KMS-11 (cell line): ENCODE results near the gene STX1A.

Experiments used
- H2AFZ ChIP-seq: fragments of 200-600 bp; sonication (generic); 2 replicates; pipeline ENCODE4 v1.6.1; 2016; ENCODE audit warnings: antibody characterized with exemption, mixed run types, low read depth
- H3K27ac ChIP-seq: fragments of 200-600 bp; sonication (generic); 2 replicates; pipeline ENCODE4 v1.6.1; 2016; ENCODE audit warnings: mild to moderate bottlenecking, mixed run types
- H3K27me3 ChIP-seq: fragments of 200-600 bp; sonication (generic); 2 replicates; pipeline ENCODE4 v1.6.1; 2017; ENCODE audit warnings: mild to moderate bottlenecking, low read depth, mixed run types, moderate library complexity; ENCODE audit not compliant: insufficient read depth
- H3K36me3 ChIP-seq: fragments of 200-600 bp; sonication (generic); 2 replicates; pipeline ENCODE4 v1.6.1; 2017; ENCODE audit warnings: mild to moderate bottlenecking, mixed run types; ENCODE audit not compliant: insufficient read depth
- H3K4me1 ChIP-seq: fragments of 200-600 bp; sonication (generic); 2 replicates; pipeline ENCODE4 v1.6.1; 2016; ENCODE audit warnings: mild to moderate bottlenecking, low read depth, mixed run types; ENCODE audit not compliant: poor library complexity, severe bottlenecking
- H3K4me2 ChIP-seq: fragments of 200-600 bp; sonication (generic); 2 replicates; pipeline ENCODE4 v1.7.0; 2016; ENCODE audit warnings: mild to moderate bottlenecking, mixed run types
- H3K4me3 ChIP-seq: fragments of 200-600 bp; sonication (generic); IDR thresholded peaks from 2 replicates; pipeline ENCODE4 v1.6.1; 2017; ENCODE audit warnings: low read depth, low read length, mixed read lengths; ENCODE audit not compliant: insufficient read depth
- H3K79me2 ChIP-seq: fragments of 200-600 bp; sonication (generic); 2 replicates; pipeline ENCODE4 v1.6.1; 2016; ENCODE audit warnings: low read depth, mixed run types; ENCODE audit not compliant: insufficient read depth
- H3K9ac ChIP-seq: fragments of 200-600 bp; sonication (generic); 2 replicates; pipeline ENCODE4 v1.6.1; 2016; ENCODE audit warnings: mild to moderate bottlenecking, mixed run types
- H4K20me1 ChIP-seq: fragments of 200-600 bp; sonication (generic); 2 replicates; pipeline ENCODE4 v1.6.1; 2016; ENCODE audit warnings: mild to moderate bottlenecking, mixed run types; ENCODE audit not compliant: insufficient read depth
- CTCF ChIP-seq: fragments of 200-600 bp; sonication (generic); conservative IDR thresholded peaks from 2 replicates; pipeline ENCODE4 v1.6.1; 2017; ENCODE audit warnings: low read depth, mild to moderate bottlenecking, antibody characterized with exemption, low read length, moderate library complexity, mixed read lengths

STX1A gene

GRCh38 chr7:73740212-73740611 lies 20.7 kb upstream of the STX1A start:
- no peak overlapping the region for H2AFZ ChIP-seq
- peaks cover 63% of the 10 kb centered on the region for H3K4me1 ChIP-seq
- TF ChIP-seq CTCF, result no peak
- H3K4me2 ChIP-seq, result no peak overlapping the region
- peaks cover 4% of the 10 kb centered on the region; the same call in 1 of the 2 replicates for H4K20me1 ChIP-seq
- H3K79me2 ChIP-seq, result peaks cover 15% of the 10 kb centered on the region; the same call in 1 of the 2 replicates
- peak overlapping the region; percentile 17; the same call in 1 of the 2 replicates for H3K27ac ChIP-seq
- no peaks in the 10 kb centered on the region for H3K27me3 ChIP-seq
- H3K9ac ChIP-seq, result no peak overlapping the region
- no peak overlapping the region for H3K4me3 ChIP-seq
- H3K36me3 ChIP-seq, result no peaks in the 10 kb centered on the region; the same call in 1 of the 2 replicates

- H3K4me1 ChIP-seq, result peaks cover 70% of the 10 kb centered on the region
- H3K4me3 ChIP-seq, result no peak overlapping the region
- H3K27ac ChIP-seq, result peak overlapping the region; percentile 94
- H3K9ac ChIP-seq, result peak overlapping the region; percentile 95
- no peak for TF ChIP-seq CTCF
- no peaks in the 10 kb centered on the region for H3K27me3 ChIP-seq
- H3K4me2 ChIP-seq, result peak overlapping the region; percentile 69
- peak overlapping the region; percentile 70; the same call in 1 of the 2 replicates for H2AFZ ChIP-seq
- no peaks in the 10 kb centered on the region; the same call in 1 of the 2 replicates for H3K36me3 ChIP-seq
- peaks cover 15% of the 10 kb centered on the region; the same call in 1 of the 2 replicates for H3K79me2 ChIP-seq
- H4K20me1 ChIP-seq, result peaks cover 4% of the 10 kb centered on the region; the same call in 1 of the 2 replicates
Observed at GRCh38 chr7:73739387-73739767, 19.9 kb upstream of the STX1A start.

- Histone ChIP-seq H3K4me1 (peaks cover 64% of the 10 kb centered on the region), H3K27ac (peak within 1 kb of the TSS; percentile 94), H3K27me3 (no peaks in the 10 kb centered on the region), H3K36me3 (no peaks in the 10 kb centered on the region; the same call in 1 of the 2 replicates), H3K79me2 (peaks cover 15% of the 10 kb centered on the region; the same call in 1 of the 2 replicates), H3K9ac (peak within 1 kb of the TSS; percentile 95), H3K4me2 (peak within 1 kb of the TSS; percentile 87), H3K4me3 (no peak within 1 kb of the TSS), H4K20me1 (peaks cover 4% of the 10 kb centered on the region; the same call in 1 of the 2 replicates), H2AFZ (peak within 1 kb of the TSS; percentile 70; the same call in 1 of the 2 replicates)
- TF ChIP-seq CTCF, result no peak
Observed at GRCh38 chr7:73738612-73739386, 19.3 kb upstream of the STX1A start, which contains the start of gene ABHD11. TSS of gene ABHD11 (minus strand) at chr7:73738802. CDS start at chr7:73738770, 32 bp downstream.

- no peak overlapping the region for H3K4me3 ChIP-seq
- peak overlapping the region; percentile 38; the same call in 1 of the 2 replicates for H2AFZ ChIP-seq
- peaks cover 15% of the 10 kb centered on the region; the same call in 1 of the 2 replicates for H3K79me2 ChIP-seq
- peaks cover 4% of the 10 kb centered on the region; the same call in 1 of the 2 replicates for H4K20me1 ChIP-seq
- H3K4me2 ChIP-seq, result peak overlapping the region; percentile 87
- peaks cover 58% of the 10 kb centered on the region for H3K4me1 ChIP-seq
- peak overlapping the region; percentile 87 for H3K9ac ChIP-seq
- H3K36me3 ChIP-seq, result no peaks in the 10 kb centered on the region; the same call in 1 of the 2 replicates
- peak overlapping the region; percentile 85 for H3K27ac ChIP-seq
- no peaks in the 10 kb centered on the region for H3K27me3 ChIP-seq
- no peak for TF ChIP-seq CTCF
Observed at GRCh38 chr7:73738220-73738611, 18.7 kb upstream of the STX1A start.
